ENCODE results near the gene SLC6A1.

The SLC6A1 gene

GRCh38 chr3:11024181-11024580 lies 31.6 kb downstream of the SLC6A1 start:
- TF ChIP-seq, protein P1, sequence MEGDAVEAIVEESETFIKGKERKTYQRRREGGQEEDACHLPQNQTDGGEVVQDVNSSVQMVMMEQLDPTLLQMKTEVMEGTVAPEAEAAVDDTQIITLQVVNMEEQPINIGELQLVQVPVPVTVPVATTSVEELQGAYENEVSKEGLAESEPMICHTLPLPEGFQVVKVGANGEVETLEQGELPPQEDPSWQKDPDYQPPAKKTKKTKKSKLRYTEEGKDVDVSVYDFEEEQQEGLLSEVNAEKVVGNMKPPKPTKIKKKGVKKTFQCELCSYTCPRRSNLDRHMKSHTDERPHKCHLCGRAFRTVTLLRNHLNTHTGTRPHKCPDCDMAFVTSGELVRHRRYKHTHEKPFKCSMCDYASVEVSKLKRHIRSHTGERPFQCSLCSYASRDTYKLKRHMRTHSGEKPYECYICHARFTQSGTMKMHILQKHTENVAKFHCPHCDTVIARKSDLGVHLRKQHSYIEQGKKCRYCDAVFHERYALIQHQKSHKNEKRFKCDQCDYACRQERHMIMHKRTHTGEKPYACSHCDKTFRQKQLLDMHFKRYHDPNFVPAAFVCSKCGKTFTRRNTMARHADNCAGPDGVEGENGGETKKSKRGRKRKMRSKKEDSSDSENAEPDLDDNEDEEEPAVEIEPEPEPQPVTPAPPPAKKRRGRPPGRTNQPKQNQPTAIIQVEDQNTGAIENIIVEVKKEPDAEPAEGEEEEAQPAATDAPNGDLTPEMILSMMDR (IDR thresholded peaks at IDR 0.05; ENCODE audit: low read depth, low read length), result no peak
- Histone ChIP-seq H3K9me3 (ENCODE audit: severe bottlenecking) (no peaks in the 10 kb centered on the region), H3K4me3 (ENCODE audit: low read depth, low read length) (no peak overlapping the region), H3K27me3 (ENCODE audit: insufficient read depth, low read depth, severe bottlenecking) (no peaks in the 10 kb centered on the region), H3K36me3 (no peaks in the 10 kb centered on the region), H3K27ac (no peak overlapping the region)
- DNase-seq, result no peak

- Histone ChIP-seq H3K9me3 (ENCODE audit: severe bottlenecking) (no peaks in the 10 kb centered on the region), H3K27me3 (ENCODE audit: insufficient read depth, low read depth, severe bottlenecking) (no peaks in the 10 kb centered on the region), H3K36me3 (no peaks in the 10 kb centered on the region), H3K27ac (no peak overlapping the region), H3K4me3 (ENCODE audit: low read depth, low read length) (no peak overlapping the region)
- TF ChIP-seq, protein P1 (IDR thresholded peaks at IDR 0.05; ENCODE audit: low read depth, low read length), result no peak
- no peak for DNase-seq
These were observed 37.4 kb downstream of the SLC6A1 start for GRCh38 chr3:11029948-11030347.

DNA sequence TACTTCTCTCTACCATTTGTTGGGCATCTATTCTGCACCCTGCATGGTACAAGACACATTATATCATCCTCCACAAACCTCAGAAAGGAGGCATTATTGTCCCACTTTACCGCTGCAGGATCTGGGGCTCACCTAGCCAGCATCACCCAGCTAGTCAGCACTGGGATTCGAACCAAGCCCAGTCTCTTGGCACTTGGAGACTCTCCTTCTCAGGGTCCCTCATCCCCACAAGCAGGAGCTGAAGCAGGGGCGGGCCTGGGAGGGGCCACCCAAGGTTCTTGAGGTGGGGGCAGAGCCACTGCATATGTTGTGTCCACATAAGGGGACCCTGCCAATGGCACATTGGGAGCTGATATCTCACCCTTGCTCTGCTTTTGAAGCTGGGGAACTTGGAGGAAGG lies 41.3 kb downstream of the SLC6A1 start:
- Histone ChIP-seq H3K4me3 (ENCODE audit: low read depth, low read length) (no peak overlapping the region), H3K36me3 (no peaks in the 10 kb centered on the region), H3K27me3 (ENCODE audit: insufficient read depth, low read depth, severe bottlenecking) (no peaks in the 10 kb centered on the region), H3K27ac (peak overlapping the region; percentile 68), H3K9me3 (ENCODE audit: severe bottlenecking) (no peaks in the 10 kb centered on the region)
- no peak for DNase-seq
- TF ChIP-seq, protein P1 (IDR thresholded peaks at IDR 0.05; ENCODE audit: low read depth, low read length), result no peak

GRCh38 chr3:11034309-11034985 lies 41.9 kb downstream of the SLC6A1 start:
- peak; percentile 83 for DNase-seq
- Histone ChIP-seq H3K27me3 (ENCODE audit: insufficient read depth, low read depth, severe bottlenecking) (no peaks in the 10 kb centered on the region), H3K27ac (peak overlapping the region; percentile 68), H3K4me3 (ENCODE audit: low read depth, low read length) (peak overlapping the region; percentile 19), H3K36me3 (no peaks in the 10 kb centered on the region), H3K9me3 (ENCODE audit: severe bottlenecking) (no peaks in the 10 kb centered on the region)
- TF ChIP-seq, protein P1 (IDR thresholded peaks at IDR 0.05; ENCODE audit: low read depth, low read length), result no peak

DNA sequence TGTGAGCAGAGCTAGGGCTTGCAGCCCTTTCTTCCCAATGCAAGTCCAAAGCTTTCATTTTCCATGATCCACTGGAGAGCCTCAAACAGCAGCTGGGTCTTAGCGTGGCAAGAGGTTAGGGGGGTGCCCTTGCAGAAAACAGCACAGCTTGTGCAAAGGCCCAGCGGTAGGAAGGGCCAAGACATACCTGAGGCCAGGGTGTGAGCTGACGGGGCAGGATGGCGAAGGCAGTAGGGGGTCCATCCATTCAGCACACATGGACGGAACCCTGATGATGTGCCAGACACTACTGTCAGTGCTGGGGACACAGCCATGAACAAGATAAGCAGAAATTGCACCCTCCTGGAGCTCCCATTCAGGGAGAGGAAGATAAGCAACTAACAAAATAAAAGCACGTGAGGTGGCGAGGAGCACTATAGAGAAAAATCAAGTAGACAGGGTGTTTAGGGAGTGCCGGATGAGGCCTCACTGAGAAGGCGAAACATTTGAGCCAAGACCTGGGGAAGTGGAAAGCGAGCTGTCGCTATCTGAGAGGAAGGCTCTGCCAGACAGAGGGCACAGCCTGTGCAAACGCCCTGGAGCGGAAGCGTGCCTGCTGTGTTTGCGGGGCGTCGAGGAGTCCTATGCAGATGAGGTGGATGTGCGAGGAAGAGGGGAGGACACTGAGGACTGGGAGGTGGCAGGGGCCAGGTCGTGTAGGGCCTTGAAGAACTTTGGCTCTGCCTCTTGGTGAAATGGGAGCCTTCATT lies 43.4 kb downstream of the SLC6A1 start:
- Histone ChIP-seq H3K27me3 (ENCODE audit: insufficient read depth, low read depth, severe bottlenecking) (no peaks in the 10 kb centered on the region), H3K27ac (no peak overlapping the region), H3K36me3 (no peaks in the 10 kb centered on the region), H3K4me3 (ENCODE audit: low read depth, low read length) (no peak overlapping the region), H3K9me3 (ENCODE audit: severe bottlenecking) (no peaks in the 10 kb centered on the region)
- TF ChIP-seq, protein P1 (IDR thresholded peaks at IDR 0.05; ENCODE audit: low read depth, low read length), result no peak
- DNase-seq, result no peak
